ENCODE measurements around the gene ATP6V1E1. TPM values are rescaled to one million over a fixed set of nuclear protein-coding genes. Genes with fewer than 3 reads are reported as not detected.
A peak's percentile ranks its signal among the peaks of the same experiment; 100 is the strongest.

The ATP6V1E1 gene
- total and polyA plus RNA-seq, 2 of the 13 experiments (the other 11 are each of a cell fraction or from before 2014, with no cell fraction given), result 69.3 to 90.9 TPM

DNA sequence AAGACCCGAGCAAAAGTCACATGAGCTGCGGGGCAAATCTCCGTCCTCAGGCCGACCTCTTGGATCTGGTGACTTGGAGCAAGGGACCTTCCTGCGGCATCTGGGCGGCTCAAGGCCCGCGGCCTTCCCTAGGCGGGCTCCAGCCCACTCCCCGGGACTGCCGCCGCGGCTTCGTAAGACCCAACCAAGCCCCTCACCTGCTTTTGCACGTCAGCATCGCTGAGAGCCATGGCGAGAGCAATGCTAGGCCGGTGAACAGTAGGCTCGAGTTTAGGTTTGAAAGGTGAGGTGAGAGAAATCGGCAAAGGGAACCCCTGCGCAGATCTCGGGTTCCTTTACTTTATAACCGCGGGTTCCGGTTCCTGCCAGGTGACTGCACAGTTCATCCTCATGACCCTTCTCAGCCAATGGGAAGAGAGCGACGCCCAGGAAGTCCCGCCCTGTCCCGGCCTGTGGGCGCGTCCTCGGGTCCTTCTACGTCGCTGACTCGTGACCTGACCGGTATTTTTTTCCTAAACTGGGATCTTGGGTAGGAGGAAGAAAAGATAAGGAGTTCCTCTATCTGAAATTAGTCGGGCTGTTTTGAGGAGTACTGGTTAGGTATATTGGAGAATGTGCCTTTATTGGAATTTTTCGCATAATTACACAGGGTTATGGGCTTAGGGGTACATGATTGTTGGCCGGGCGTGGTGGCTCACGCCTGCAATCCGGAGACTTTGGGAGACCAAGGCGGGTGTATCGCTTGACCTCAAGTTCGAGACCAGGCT lies at the start of gene ATP6V1E1 (continued):
- TF ChIP-seq ATF7-NPFF (CRISPR knock-in tag; IDR thresholded peaks at IDR 0.05; ENCODE audit: low read depth), result 0 out of 2 replicates have a peak, but pooled peaks have one; percentile 39
- TF ChIP-seq, protein P1, sequence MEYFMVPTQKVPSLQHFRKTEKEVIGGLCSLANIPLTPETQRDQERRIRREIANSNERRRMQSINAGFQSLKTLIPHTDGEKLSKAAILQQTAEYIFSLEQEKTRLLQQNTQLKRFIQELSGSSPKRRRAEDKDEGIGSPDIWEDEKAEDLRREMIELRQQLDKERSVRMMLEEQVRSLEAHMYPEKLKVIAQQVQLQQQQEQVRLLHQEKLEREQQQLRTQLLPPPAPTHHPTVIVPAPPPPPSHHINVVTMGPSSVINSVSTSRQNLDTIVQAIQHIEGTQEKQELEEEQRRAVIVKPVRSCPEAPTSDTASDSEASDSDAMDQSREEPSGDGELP (IDR thresholded peaks at IDR 0.05; ENCODE audit: borderline replicate concordance, low read depth), result peak; percentile 88; the same call in 1 of the 2 replicates
- TF ChIP-seq NAIF1 (CRISPR knock-in tag; IDR thresholded peaks at IDR 0.05; ENCODE audit: borderline replicate concordance), result 0 out of 2 replicates have a peak, but pooled peaks have one; percentile 54
- TF ChIP-seq ZNF589 (CRISPR knock-in tag; conservative IDR thresholded peaks at IDR 0.05), result 0 out of 2 replicates have a peak, but pooled peaks have one; percentile 48
- TF ChIP-seq, protein P2, sequence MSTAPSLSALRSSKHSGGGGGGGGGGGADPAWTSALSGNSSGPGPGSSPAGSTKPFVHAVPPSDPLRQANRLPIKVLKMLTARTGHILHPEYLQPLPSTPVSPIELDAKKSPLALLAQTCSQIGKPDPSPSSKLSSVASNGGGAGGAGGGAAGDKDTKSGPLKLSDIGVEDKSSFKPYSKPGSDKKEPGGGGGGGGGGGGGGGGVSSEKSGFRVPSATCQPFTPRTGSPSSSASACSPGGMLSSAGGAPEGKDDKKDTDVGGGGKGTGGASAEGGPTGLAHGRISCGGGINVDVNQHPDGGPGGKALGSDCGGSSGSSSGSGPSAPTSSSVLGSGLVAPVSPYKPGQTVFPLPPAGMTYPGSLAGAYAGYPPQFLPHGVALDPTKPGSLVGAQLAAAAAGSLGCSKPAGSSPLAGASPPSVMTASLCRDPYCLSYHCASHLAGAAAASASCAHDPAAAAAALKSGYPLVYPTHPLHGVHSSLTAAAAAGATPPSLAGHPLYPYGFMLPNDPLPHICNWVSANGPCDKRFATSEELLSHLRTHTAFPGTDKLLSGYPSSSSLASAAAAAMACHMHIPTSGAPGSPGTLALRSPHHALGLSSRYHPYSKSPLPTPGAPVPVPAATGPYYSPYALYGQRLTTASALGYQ (CRISPR knock-in tag; IDR thresholded peaks at IDR 0.05), result 0 out of 2 replicates have a peak, but pooled peaks have one; percentile 18
- TF ChIP-seq, protein P3, sequence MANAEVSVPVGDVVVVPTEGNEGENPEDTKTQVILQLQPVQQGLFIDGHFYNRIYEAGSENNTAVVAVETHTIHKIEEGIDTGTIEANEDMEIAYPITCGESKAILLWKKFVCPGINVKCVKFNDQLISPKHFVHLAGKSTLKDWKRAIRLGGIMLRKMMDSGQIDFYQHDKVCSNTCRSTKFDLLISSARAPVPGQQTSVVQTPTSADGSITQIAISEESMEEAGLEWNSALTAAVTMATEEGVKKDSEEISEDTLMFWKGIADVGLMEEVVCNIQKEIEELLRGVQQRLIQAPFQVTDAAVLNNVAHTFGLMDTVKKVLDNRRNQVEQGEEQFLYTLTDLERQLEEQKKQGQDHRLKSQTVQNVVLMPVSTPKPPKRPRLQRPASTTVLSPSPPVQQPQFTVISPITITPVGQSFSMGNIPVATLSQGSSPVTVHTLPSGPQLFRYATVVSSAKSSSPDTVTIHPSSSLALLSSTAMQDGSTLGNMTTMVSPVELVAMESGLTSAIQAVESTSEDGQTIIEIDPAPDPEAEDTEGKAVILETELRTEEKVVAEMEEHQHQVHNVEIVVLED (CRISPR knock-in tag; IDR thresholded peaks at IDR 0.05; ENCODE audit: borderline replicate concordance), result peak; percentile 59; the same call in 1 of the 2 replicates
- TF ChIP-seq HNRNPUL1 (IDR thresholded peaks at IDR 0.05; ENCODE audit: low read depth, low read length), result no peak

All from HepG2 (cell line).